Measurements from ENCODE around the gene SAMD4A.

SAMD4A gene

DNA sequence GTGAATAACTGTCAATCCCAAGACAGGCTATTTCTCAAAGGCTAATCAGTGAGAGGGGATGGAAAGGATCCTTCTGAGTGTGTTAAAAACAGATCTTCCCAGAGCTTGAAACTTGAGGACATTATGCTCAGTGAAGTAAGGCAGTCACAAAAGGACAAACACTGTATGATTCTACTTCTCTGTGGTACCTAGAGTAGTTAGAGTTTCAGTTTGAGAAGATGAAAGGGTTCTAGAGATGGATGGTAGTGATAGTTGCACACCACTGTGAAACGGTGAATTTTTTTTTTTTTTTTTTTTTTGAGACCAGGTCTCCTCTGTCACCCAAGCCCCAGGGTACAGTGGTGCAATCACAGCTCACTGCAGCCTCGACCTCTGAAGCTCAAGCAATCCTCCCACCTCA lies 133.8 kb downstream of the SAMD4A start:
- no peak overlapping the region for H2AFZ ChIP-seq (ENCODE audit: low read depth, low read length, severe bottlenecking)
- no peaks in the 10 kb centered on the region for H3K27me3 ChIP-seq (ENCODE audit: low read length)
- H3K9ac ChIP-seq (ENCODE audit: low read length): no peak overlapping the region
- H3F3A ChIP-seq (ENCODE audit: insufficient read depth): no peaks in the 10 kb centered on the region
- H4K20me1 ChIP-seq (ENCODE audit: low read depth, low read length): no peaks in the 10 kb centered on the region
- TF ChIP-seq, protein P1, sequence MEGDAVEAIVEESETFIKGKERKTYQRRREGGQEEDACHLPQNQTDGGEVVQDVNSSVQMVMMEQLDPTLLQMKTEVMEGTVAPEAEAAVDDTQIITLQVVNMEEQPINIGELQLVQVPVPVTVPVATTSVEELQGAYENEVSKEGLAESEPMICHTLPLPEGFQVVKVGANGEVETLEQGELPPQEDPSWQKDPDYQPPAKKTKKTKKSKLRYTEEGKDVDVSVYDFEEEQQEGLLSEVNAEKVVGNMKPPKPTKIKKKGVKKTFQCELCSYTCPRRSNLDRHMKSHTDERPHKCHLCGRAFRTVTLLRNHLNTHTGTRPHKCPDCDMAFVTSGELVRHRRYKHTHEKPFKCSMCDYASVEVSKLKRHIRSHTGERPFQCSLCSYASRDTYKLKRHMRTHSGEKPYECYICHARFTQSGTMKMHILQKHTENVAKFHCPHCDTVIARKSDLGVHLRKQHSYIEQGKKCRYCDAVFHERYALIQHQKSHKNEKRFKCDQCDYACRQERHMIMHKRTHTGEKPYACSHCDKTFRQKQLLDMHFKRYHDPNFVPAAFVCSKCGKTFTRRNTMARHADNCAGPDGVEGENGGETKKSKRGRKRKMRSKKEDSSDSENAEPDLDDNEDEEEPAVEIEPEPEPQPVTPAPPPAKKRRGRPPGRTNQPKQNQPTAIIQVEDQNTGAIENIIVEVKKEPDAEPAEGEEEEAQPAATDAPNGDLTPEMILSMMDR (IDR thresholded peaks at IDR 0.05; ENCODE audit: insufficient read depth, low read length, poor library complexity, severe bottlenecking): no peak
- TF ChIP-seq EZH2phosphoT487 (conservative IDR thresholded peaks at IDR 0.05; ENCODE audit: low read length): no peak
- H3K4me3 ChIP-seq (ENCODE audit: insufficient read depth, low read length, poor library complexity, severe bottlenecking): no peak overlapping the region
- H3K9me2 ChIP-seq (replicated peaks; ENCODE audit: insufficient read depth, low read length): no peaks in the 10 kb centered on the region
- no peaks in the 10 kb centered on the region for H3K36me3 ChIP-seq (ENCODE audit: low read length)
- no peaks in the 10 kb centered on the region for H3K79me2 ChIP-seq (ENCODE audit: insufficient read depth, low read length)
- no peak overlapping the region for H3K27ac ChIP-seq (ENCODE audit: low read depth, low read length)
- no peak overlapping the region for H3K4me2 ChIP-seq (ENCODE audit: low read depth, low read length, poor library complexity, severe bottlenecking)
- H3K9me3 ChIP-seq (ENCODE audit: insufficient read depth, low read length): no peaks in the 10 kb centered on the region

- H3K27me3 ChIP-seq (ENCODE audit: low read length): no peaks in the 10 kb centered on the region
- no peaks in the 10 kb centered on the region for H3K79me2 ChIP-seq (ENCODE audit: insufficient read depth, low read length)
- TF ChIP-seq, protein P1 (IDR thresholded peaks at IDR 0.05; ENCODE audit: insufficient read depth, low read length, poor library complexity, severe bottlenecking): no peak
- TF ChIP-seq EZH2phosphoT487 (conservative IDR thresholded peaks at IDR 0.05; ENCODE audit: low read length): no peak
- no peak overlapping the region for H3K4me3 ChIP-seq (ENCODE audit: insufficient read depth, low read length, poor library complexity, severe bottlenecking)
- H3K36me3 ChIP-seq (ENCODE audit: low read length): no peaks in the 10 kb centered on the region
- no peak overlapping the region for H3K9ac ChIP-seq (ENCODE audit: low read length)
- H3K4me2 ChIP-seq (ENCODE audit: low read depth, low read length, poor library complexity, severe bottlenecking): no peak overlapping the region
- H2AFZ ChIP-seq (ENCODE audit: low read depth, low read length, severe bottlenecking): no peak overlapping the region
- no peak overlapping the region for H3K27ac ChIP-seq (ENCODE audit: low read depth, low read length)
- no peaks in the 10 kb centered on the region for H3K9me3 ChIP-seq (ENCODE audit: insufficient read depth, low read length)
- H3F3A ChIP-seq (ENCODE audit: insufficient read depth): no peaks in the 10 kb centered on the region
- no peaks in the 10 kb centered on the region for H3K9me2 ChIP-seq (replicated peaks; ENCODE audit: insufficient read depth, low read length)
- H4K20me1 ChIP-seq (ENCODE audit: low read depth, low read length): no peaks in the 10 kb centered on the region
Measured at GRCh38 chr14:54702014-54702491, 135.1 kb downstream of the SAMD4A start.

DNA sequence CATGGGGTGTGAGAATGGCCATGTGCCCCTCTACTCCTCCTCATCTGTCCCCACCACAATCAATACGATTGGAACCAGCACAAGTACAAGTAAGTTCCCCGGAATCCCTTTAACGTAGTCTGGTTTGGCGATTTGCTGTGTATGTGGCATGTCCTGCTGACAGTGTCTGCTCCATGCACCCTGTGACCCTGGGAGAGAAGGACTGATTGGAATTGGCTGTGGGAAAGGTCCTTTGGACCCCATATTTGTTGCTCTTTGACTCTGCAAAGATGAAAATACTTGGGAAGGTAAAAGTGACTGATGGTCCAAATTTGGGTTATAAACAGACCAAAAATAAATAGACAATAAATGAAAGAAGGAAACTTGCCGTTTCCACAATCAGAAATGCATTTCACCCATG lies 135.6 kb downstream of the SAMD4A start:
- Histone ChIP-seq H3K27ac (ENCODE audit: low read depth, low read length) (no peak overlapping the region), H3K27me3 (ENCODE audit: low read length) (no peaks in the 10 kb centered on the region), H4K20me1 (ENCODE audit: low read depth, low read length) (no peaks in the 10 kb centered on the region)

More for the DNA sequence above, 135.6 kb downstream of the SAMD4A start:
- Histone ChIP-seq H3K9me3 (ENCODE audit: insufficient read depth, low read length) (no peaks in the 10 kb centered on the region), H3K4me2 (ENCODE audit: low read depth, low read length, poor library complexity, severe bottlenecking) (no peak overlapping the region), H2AFZ (ENCODE audit: low read depth, low read length, severe bottlenecking) (no peak overlapping the region), H3K4me3 (ENCODE audit: insufficient read depth, low read length, poor library complexity, severe bottlenecking) (no peak overlapping the region), H3K36me3 (ENCODE audit: low read length) (no peaks in the 10 kb centered on the region), H3K9me2 (replicated peaks; ENCODE audit: insufficient read depth, low read length) (no peaks in the 10 kb centered on the region), H3F3A (ENCODE audit: insufficient read depth) (no peaks in the 10 kb centered on the region), H3K79me2 (ENCODE audit: insufficient read depth, low read length) (no peaks in the 10 kb centered on the region), H3K9ac (ENCODE audit: low read length) (no peak overlapping the region)
- TF ChIP-seq, protein P1 (IDR thresholded peaks at IDR 0.05; ENCODE audit: insufficient read depth, low read length, poor library complexity, severe bottlenecking): no peak
- TF ChIP-seq EZH2phosphoT487 (conservative IDR thresholded peaks at IDR 0.05; ENCODE audit: low read length): no peak

Data from SU-DHL-6 (cell line).